ENCODE data around the gene IRX4. TPM values are rescaled to one million over a fixed set of nuclear protein-coding genes. Genes with fewer than 3 reads are reported as not detected.
A peak's percentile ranks its signal among the peaks of the same experiment; 100 is the strongest.

Gene IRX4
- total and polyA plus RNA-seq, 10 donors: 0.05 TPM; not detected in 9

GRCh38 chr5:1917830-1918487 lies 35.2 kb upstream of the IRX4 start:
- Histone ChIP-seq H3K27ac (no peak overlapping the region), H3K4me3 (no peak overlapping the region), H3K4me1 (no peaks in the 10 kb centered on the region), H3K27me3 (replicated peaks in 1 of 7) (peaks cover 0 to 53% (median 0%) of the 10 kb centered on the region in 7 donors), H3K36me3 (no peaks in the 10 kb centered on the region), H3K9me3 (peaks cover 0 to 24% (median 7%) of the 10 kb centered on the region in 8 donors)
- peak; percentile 52 for DNase-seq
- TF ChIP-seq POLR2A (IDR thresholded peaks at IDR 0.05): no peak
- TF ChIP-seq CTCF (IDR thresholded peaks at IDR 0.05 in 8 of 11, conservative IDR thresholded peaks at IDR 0.05 in 3 of 11): no peak
- no peak for TF ChIP-seq POLR2AphosphoS5 (IDR thresholded peaks at IDR 0.05)
- WGBS, 5 donors: 68 to 82% (median 74%) methylated on average over 13 of the region's 13 CpGs
- intact Hi-C loops (cut with DNase I; ENCODE audit: low total_unique reads): no loop called here

- no peak for TF ChIP-seq CTCF (IDR thresholded peaks at IDR 0.05 in 8 of 11, conservative IDR thresholded peaks at IDR 0.05 in 3 of 11)
- TF ChIP-seq POLR2AphosphoS5 (IDR thresholded peaks at IDR 0.05): no peak
- no peak for TF ChIP-seq POLR2A (IDR thresholded peaks at IDR 0.05)
- H3K4me1 ChIP-seq: no peaks in the 10 kb centered on the region
- WGBS, 5 donors: 83 to 90% (median 86%) methylated on average over 22 to 34 of the region's 34 CpGs
- intact Hi-C loops (cut with DNase I; ENCODE audit: low total_unique reads): no loop called here
- H3K4me3 ChIP-seq: no peak overlapping the region
- peak; percentile 64 for DNase-seq
- peaks cover 0 to 24% (median 7%) of the 10 kb centered on the region in 8 donors for H3K9me3 ChIP-seq
- H3K36me3 ChIP-seq: no peaks in the 10 kb centered on the region
- H3K27ac ChIP-seq: no peak overlapping the region
- peaks cover 0 to 49% (median 0%) of the 10 kb centered on the region in 7 donors for H3K27me3 ChIP-seq (replicated peaks in 1 of 7)
These were observed 33.6 kb upstream of the IRX4 start for GRCh38 chr5:1916041-1917001.

GRCh38 chr5:1915316-1915715 lies 32.6 kb upstream of the IRX4 start:
- DNase-seq: peak; percentile 46
- no peak overlapping the region for H3K27ac ChIP-seq
- no peaks in the 10 kb centered on the region for H3K36me3 ChIP-seq
- TF ChIP-seq POLR2A (IDR thresholded peaks at IDR 0.05) (no peak), POLR2AphosphoS5 (IDR thresholded peaks at IDR 0.05) (no peak), CTCF (IDR thresholded peaks at IDR 0.05 in 8 of 11, conservative IDR thresholded peaks at IDR 0.05 in 3 of 11) (no peak)
- 91 to 96% (median 92%) methylated on average over 4 to 8 of the region's 8 CpGs for WGBS, 5 donors
- H3K4me1 ChIP-seq: no peaks in the 10 kb centered on the region
- no peak overlapping the region for H3K4me3 ChIP-seq
- H3K27me3 ChIP-seq (replicated peaks in 1 of 7): peaks cover 0 to 52% (median 0%) of the 10 kb centered on the region in 7 donors
- H3K9me3 ChIP-seq: peaks cover 0 to 24% (median 7%) of the 10 kb centered on the region in 8 donors
- intact Hi-C loops (cut with DNase I; ENCODE audit: low total_unique reads): no loop called here

GRCh38 chr5:1914471-1914870 lies 31.7 kb upstream of the IRX4 start:
- H3K27me3 ChIP-seq (replicated peaks in 1 of 7): peaks cover 0 to 50% (median 0%) of the 10 kb centered on the region in 7 donors
- TF ChIP-seq POLR2AphosphoS5 (IDR thresholded peaks at IDR 0.05) (no peak), CTCF (IDR thresholded peaks at IDR 0.05 in 8 of 11, conservative IDR thresholded peaks at IDR 0.05 in 3 of 11) (no peak), POLR2A (IDR thresholded peaks at IDR 0.05) (no peak)
- no peak overlapping the region for H3K27ac ChIP-seq
- WGBS, 5 donors: 73 to 87% (median 85%) methylated on average over 8 of the region's 8 CpGs
- DNase-seq: peak; percentile 54
- H3K4me3 ChIP-seq: no peak overlapping the region
- H3K4me1 ChIP-seq: no peaks in the 10 kb centered on the region
- no peaks in the 10 kb centered on the region for H3K36me3 ChIP-seq
- H3K9me3 ChIP-seq: peaks cover 0 to 24% (median 7%) of the 10 kb centered on the region in 8 donors
- intact Hi-C loops (cut with DNase I; ENCODE audit: low total_unique reads): no loop called here

Measured in spleen (tissue), 11 donors.